Head of caudate nucleus (tissue), 42 donors: ENCODE results near the gene TRAK1.

Experiments
- DNase-seq, 42 donors: peaks; one replicate each; pipeline versions ENCODE4 v3.0.0 to v3.0.0-alpha.2; 2020 to 2021; ENCODE audit warnings: mixed read lengths in 7 of 42
- intact Hi-C: fragments of 100-400 bp; cut with DNase I; formaldehyde crosslinking; loops from one replicate; pipeline ENCODE4 v1.15.0; 2022

TRAK1 gene

GRCh38 chr3:42139621-42140453 is 48.7 kb downstream of the TRAK1 start:
- DNase-seq, result peak in 30 of 42 donors; percentile 12 to 85 (median 51)
- intact Hi-C loops, result no loop called here

GRCh38 chr3:42140665-42141203 is 49.6 kb downstream of the TRAK1 start:
- intact Hi-C loops, result no loop called here
- DNase-seq, result no peak

GRCh38 chr3:42143440-42143839 is 52.3 kb downstream of the TRAK1 start:
- intact Hi-C loops, result no loop called here
- DNase-seq, result no peak

GRCh38 chr3:42144209-42144608 is 53.1 kb downstream of the TRAK1 start:
- DNase-seq, result no peak
- intact Hi-C loops, result no loop called here

GRCh38 chr3:42148086-42148848 is 57.1 kb downstream of the TRAK1 start:
- intact Hi-C loops, result no loop called here
- peak in 2 of 42 donors; percentile 21 to 41 for DNase-seq

GRCh38 chr3:42148982-42149432 is 57.9 kb downstream of the TRAK1 start:
- intact Hi-C loops, result no loop called here
- peak; percentile 81 to 99 (median 94) for DNase-seq

GRCh38 chr3:42149532-42149931 is 58.4 kb downstream of the TRAK1 start:
- intact Hi-C loops, result no loop called here
- DNase-seq, result peak in 21 of 42 donors; percentile 16 to 65 (median 39)

GRCh38 chr3:42149975-42150374 is 58.8 kb downstream of the TRAK1 start:
- intact Hi-C loops, result no loop called here
- peak in 5 of 42 donors; percentile 18 to 42 (median 27) for DNase-seq

GRCh38 chr3:42151596-42152168 is 60.5 kb downstream of the TRAK1 start:
- DNase-seq, result no peak
- intact Hi-C loops, result no loop called here

- DNase-seq, result peak in 1 of 42 donors; percentile 3
- intact Hi-C loops, result no loop called here
Measured at GRCh38 chr3:42152193-42152592, 61.0 kb downstream of the TRAK1 start.

GRCh38 chr3:42153039-42153438 is 61.9 kb downstream of the TRAK1 start:
- intact Hi-C loops, result no loop called here
- DNase-seq, result peak in 2 of 42 donors; percentile 8 to 20

GRCh38 chr3:42157540-42158538 is 66.7 kb downstream of the TRAK1 start:
- intact Hi-C loops, result no loop called here

GRCh38 chr3:42159147-42159546 is 68.0 kb downstream of the TRAK1 start:
- intact Hi-C loops, result no loop called here
- peak in 4 of 42 donors; percentile 24 to 58 (median 41) for DNase-seq

More at GRCh38 chr3:42157540-42158538, 66.7 kb downstream of the TRAK1 start:
- DNase-seq, result no peak

- peak in 2 of 42 donors; percentile 9 to 24 for DNase-seq
Measured at GRCh38 chr3:42159706-42160472, 68.7 kb downstream of the TRAK1 start.

GRCh38 chr3:42161050-42161935 is 70.1 kb downstream of the TRAK1 start:
- peak in 2 of 42 donors; percentile 1 to 13 for DNase-seq
- intact Hi-C loops, result no loop called here

More at GRCh38 chr3:42159706-42160472, 68.7 kb downstream of the TRAK1 start:
- intact Hi-C loops, result no loop called here

GRCh38 chr3:42162462-42162861 is 71.3 kb downstream of the TRAK1 start:
- intact Hi-C loops, result no loop called here
- no peak for DNase-seq
